Activated T-cell treated with anti-CD3 and anti-CD28 coated beads, Interleukin-2, amount 50 U/mL, for 24 hours (primary cell): ENCODE results near the gene KRTAP21-2.
A peak's percentile ranks its signal among the peaks of the same experiment; 100 is the strongest.

Experiments used
- DNase-seq: peaks from one replicate; pipeline ENCODE4 v3.0.0-alpha.2; 2020
- H3K27ac Mint-ChIP-seq: 2 replicates; pipeline ENCODE4 v1.8.0; 2020; ENCODE audit warnings: mild to moderate bottlenecking, mixed read lengths
- H3K27me3 Mint-ChIP-seq: 2 replicates; pipeline ENCODE4 v1.8.0; 2020; ENCODE audit warnings: mixed read lengths
- H3K36me3 Mint-ChIP-seq: 2 replicates; pipeline ENCODE4 v1.8.0; 2020; ENCODE audit warnings: low read depth, mixed read lengths
- H3K4me1 Mint-ChIP-seq: 2 replicates; pipeline ENCODE4 v1.8.0; 2020; ENCODE audit warnings: low read depth, mixed read lengths
- H3K4me3 Mint-ChIP-seq: 2 replicates; pipeline ENCODE4 v1.8.0; 2020; ENCODE audit warnings: mild to moderate bottlenecking, moderate library complexity, mixed read lengths
- H3K9me3 Mint-ChIP-seq: 2 replicates; pipeline ENCODE4 v1.8.0; 2020; ENCODE audit warnings: mixed read lengths

The KRTAP21-2 gene

GRCh38 chr21:30714456-30714855, 32.6 kb downstream of the KRTAP21-2 start:
- Mint-ChIP-seq H3K4me1 (peaks cover 30% of the 10 kb centered on the region), H3K36me3 (no peaks in the 10 kb centered on the region), H3K27ac (no peak overlapping the region), H3K4me3 (no peak overlapping the region), H3K9me3 (peaks cover 7% of the 10 kb centered on the region), H3K27me3 (no peaks in the 10 kb centered on the region)
- no peak for DNase-seq

- no peaks in the 10 kb centered on the region for H3K36me3 Mint-ChIP-seq
- H3K4me3 Mint-ChIP-seq = no peak overlapping the region
- no peaks in the 10 kb centered on the region for H3K27me3 Mint-ChIP-seq
Observed at GRCh38 chr21:30713766-30714165, 33.3 kb downstream of the KRTAP21-2 start.

GRCh38 chr21:30710499-30710898, 36.6 kb downstream of the KRTAP21-2 start:
- Mint-ChIP-seq H3K27ac (peak overlapping the region; percentile 66), H3K36me3 (no peaks in the 10 kb centered on the region), H3K4me3 (no peak overlapping the region), H3K4me1 (peaks cover 14% of the 10 kb centered on the region), H3K27me3 (no peaks in the 10 kb centered on the region), H3K9me3 (peaks cover 8% of the 10 kb centered on the region)
- no peak for DNase-seq

More at GRCh38 chr21:30713766-30714165, 33.3 kb downstream of the KRTAP21-2 start:
- Mint-ChIP-seq H3K4me1 (peaks cover 23% of the 10 kb centered on the region), H3K9me3 (peaks cover 7% of the 10 kb centered on the region), H3K27ac (no peak overlapping the region)
- no peak for DNase-seq

GRCh38 chr21:30707409-30707808, 39.6 kb downstream of the KRTAP21-2 start:
- peaks cover 12% of the 10 kb centered on the region for H3K4me1 Mint-ChIP-seq
- no peaks in the 10 kb centered on the region for H3K36me3 Mint-ChIP-seq
- no peaks in the 10 kb centered on the region for H3K27me3 Mint-ChIP-seq
- peaks cover 5% of the 10 kb centered on the region for H3K9me3 Mint-ChIP-seq
- DNase-seq = no peak
- H3K4me3 Mint-ChIP-seq = no peak overlapping the region
- H3K27ac Mint-ChIP-seq = no peak overlapping the region
